ENCODE results near the gene RTKN2.
A peak's percentile ranks its signal among the peaks of the same experiment; 100 is the strongest.

RTKN2 gene

GRCh38 chr10:62166331-62167131 is 102.1 kb downstream of the RTKN2 start:
- DNase-seq = peak; percentile 51

GRCh38 chr10:62165803-62166202 is 102.8 kb downstream of the RTKN2 start:
- no peak for DNase-seq

- no peak for DNase-seq
Measured at GRCh38 chr10:62163024-62163423, 105.6 kb downstream of the RTKN2 start.

- no peak for DNase-seq
Measured at GRCh38 chr10:62162261-62162981, 106.2 kb downstream of the RTKN2 start.

- no peak for DNase-seq
Measured at GRCh38 chr10:62159351-62159750, 109.3 kb downstream of the RTKN2 start.

- DNase-seq = no peak
Measured at GRCh38 chr10:62157601-62158000, 111.0 kb downstream of the RTKN2 start.

- peak; percentile 14 for DNase-seq
Measured at GRCh38 chr10:62155054-62155680, 113.5 kb downstream of the RTKN2 start.

GRCh38 chr10:62154231-62154630 is 114.4 kb downstream of the RTKN2 start:
- DNase-seq = no peak

GRCh38 chr10:62153191-62153590 is 115.5 kb downstream of the RTKN2 start:
- no peak for DNase-seq

- no peak for DNase-seq
Measured at GRCh38 chr10:62149621-62150020, 119.0 kb downstream of the RTKN2 start.

- DNase-seq = no peak
Measured at GRCh38 chr10:62148155-62148554, 120.5 kb downstream of the RTKN2 start.

GRCh38 chr10:62147425-62147824 is 121.2 kb downstream of the RTKN2 start:
- DNase-seq = peak; percentile 12

- DNase-seq = no peak
Measured at GRCh38 chr10:62136931-62137330, 131.7 kb downstream of the RTKN2 start.

- DNase-seq = no peak
Measured at GRCh38 chr10:62133618-62134017, 135.0 kb downstream of the RTKN2 start.
